BJ (cell line): Measurements from ENCODE around the gene SLC39A11. TPM values are rescaled to one million over a fixed set of nuclear protein-coding genes. Genes with fewer than 3 reads are reported as not detected.

Experiments used
- CTCF ChIA-PET: fragments of 350-600 bp; formaldehyde crosslinking; extraction: SDS; loops from one replicate; lab custom pipeline; 2021; ENCODE audit warnings: antibody characterized with exemption, inconsistent platforms; lab: Yijun Ruan, JAX
- POLR2A ChIA-PET: fragments of 300-600 bp; sonication (Branson Sonifier 250); formaldehyde crosslinking; extraction: SDS; loops from one replicate; lab custom pipeline; 2021; ENCODE audit warnings: antibody characterized with exemption; lab: Charles Lee
- DNase-seq: peaks from one replicate; pipeline ENCODE4 v3.0.0-alpha.2; 2011; ENCODE audit warnings: low read depth
- H3K27me3 ChIP-seq: 2 replicates; pipeline ENCODE4 v1.6.0; 2011; ENCODE audit warnings: low read length; ENCODE audit not compliant: control insufficient read depth, insufficient read depth
- H3K36me3 ChIP-seq: 2 replicates; pipeline ENCODE4 v1.5.1; 2011; ENCODE audit warnings: low read length; ENCODE audit not compliant: control insufficient read depth, insufficient read depth
- H3K4me3 ChIP-seq: 2 replicates; pipeline ENCODE4 v1.5.1; 2011; ENCODE audit warnings: low read depth, mild to moderate bottlenecking, control low read depth, low read length
- polyA minus RNA-seq: library from RNA; depleted of rRNA, polyadenylated mRNA; stranded (reverse); fragments of >200 nt; gene quantifications from 2 replicates; pipeline ENCODE4 v1.2.3, GENCODE V29; 2011; rRNA and poly(A)+ RNA removed
- polyA plus RNA-seq: library from polyadenylated mRNA; depleted of rRNA; stranded (reverse); fragments of >200 nt; gene quantifications from 2 replicates; pipeline ENCODE4 v1.2.3, GENCODE V29; 2011; rRNA removed
- TF ChIP-seq, protein P1 (sequence below): IDR thresholded peaks from 2 replicates; pipeline ENCODE4 v1.5.1; 2011; ENCODE audit warnings: low read depth, mild to moderate bottlenecking, control low read depth, inconsistent platforms, low read length, moderate library complexity; ENCODE audit not compliant: insufficient read depth

The SLC39A11 gene, protein sequence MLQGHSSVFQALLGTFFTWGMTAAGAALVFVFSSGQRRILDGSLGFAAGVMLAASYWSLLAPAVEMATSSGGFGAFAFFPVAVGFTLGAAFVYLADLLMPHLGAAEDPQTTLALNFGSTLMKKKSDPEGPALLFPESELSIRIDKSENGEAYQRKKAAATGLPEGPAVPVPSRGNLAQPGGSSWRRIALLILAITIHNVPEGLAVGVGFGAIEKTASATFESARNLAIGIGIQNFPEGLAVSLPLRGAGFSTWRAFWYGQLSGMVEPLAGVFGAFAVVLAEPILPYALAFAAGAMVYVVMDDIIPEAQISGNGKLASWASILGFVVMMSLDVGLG
- polyA plus RNA-seq (17.6 and 20.9 TPM in 2 replicates), polyA minus RNA-seq (22.4 and 31.7 TPM in 2 replicates)

DNA sequence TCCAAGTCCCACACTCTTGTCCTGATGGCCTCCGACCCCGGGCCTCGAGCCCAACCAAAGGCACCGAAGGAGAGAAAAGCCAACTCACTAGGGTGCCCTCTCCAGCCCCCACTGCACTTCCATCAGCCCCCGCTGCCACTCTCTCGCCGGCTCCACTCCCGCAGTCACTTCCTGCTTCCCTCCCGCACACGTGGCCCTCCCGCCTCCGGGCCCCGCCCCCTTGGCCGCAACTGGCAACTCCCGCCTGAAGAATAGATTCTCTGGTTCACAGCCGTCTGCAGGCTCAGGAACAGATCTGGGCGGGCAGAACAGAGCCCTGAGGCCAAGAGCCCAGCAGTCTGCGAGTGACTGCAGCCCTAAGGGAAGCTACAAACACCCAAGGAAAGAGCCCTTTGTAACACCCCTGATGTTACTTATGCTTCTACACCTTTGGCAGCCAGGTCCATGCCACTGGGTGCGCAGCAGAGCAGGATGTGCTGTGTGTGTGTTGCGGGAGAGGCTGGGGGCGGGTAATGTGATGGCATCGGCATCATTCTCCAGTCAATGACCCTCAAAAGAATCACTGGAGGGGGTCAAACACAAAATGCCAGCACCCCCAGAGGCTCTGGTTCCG is at the start of gene SLC39A11:
SLC39A11 (minus strand) TSS at position 166 of the 613 bp plus-strand sequence. CDS start 3,924 bp downstream, outside the sequence.
- ChIA-PET POLR2A (no interaction called here), CTCF (interaction anchor here (1.2 to 1.3 kb wide), 3 partner anchors 19 to 535 kb away, joined by 3 to 6 read pairs (median 3); no protein-coding TSS in a partner anchor)
- TF ChIP-seq, protein P1, sequence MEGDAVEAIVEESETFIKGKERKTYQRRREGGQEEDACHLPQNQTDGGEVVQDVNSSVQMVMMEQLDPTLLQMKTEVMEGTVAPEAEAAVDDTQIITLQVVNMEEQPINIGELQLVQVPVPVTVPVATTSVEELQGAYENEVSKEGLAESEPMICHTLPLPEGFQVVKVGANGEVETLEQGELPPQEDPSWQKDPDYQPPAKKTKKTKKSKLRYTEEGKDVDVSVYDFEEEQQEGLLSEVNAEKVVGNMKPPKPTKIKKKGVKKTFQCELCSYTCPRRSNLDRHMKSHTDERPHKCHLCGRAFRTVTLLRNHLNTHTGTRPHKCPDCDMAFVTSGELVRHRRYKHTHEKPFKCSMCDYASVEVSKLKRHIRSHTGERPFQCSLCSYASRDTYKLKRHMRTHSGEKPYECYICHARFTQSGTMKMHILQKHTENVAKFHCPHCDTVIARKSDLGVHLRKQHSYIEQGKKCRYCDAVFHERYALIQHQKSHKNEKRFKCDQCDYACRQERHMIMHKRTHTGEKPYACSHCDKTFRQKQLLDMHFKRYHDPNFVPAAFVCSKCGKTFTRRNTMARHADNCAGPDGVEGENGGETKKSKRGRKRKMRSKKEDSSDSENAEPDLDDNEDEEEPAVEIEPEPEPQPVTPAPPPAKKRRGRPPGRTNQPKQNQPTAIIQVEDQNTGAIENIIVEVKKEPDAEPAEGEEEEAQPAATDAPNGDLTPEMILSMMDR, result no peak
- DNase-seq, result peak; percentile 62
- H3K36me3 ChIP-seq, result no peaks in the 10 kb centered on the region; the same call in 1 of the 2 replicates
- H3K4me3 ChIP-seq, result peak within 1 kb of the TSS; percentile 83
- 0 out of 2 replicates have a peak, but pooled peaks cover 1% of the 10 kb centered on the region for H3K27me3 ChIP-seq

DNA sequence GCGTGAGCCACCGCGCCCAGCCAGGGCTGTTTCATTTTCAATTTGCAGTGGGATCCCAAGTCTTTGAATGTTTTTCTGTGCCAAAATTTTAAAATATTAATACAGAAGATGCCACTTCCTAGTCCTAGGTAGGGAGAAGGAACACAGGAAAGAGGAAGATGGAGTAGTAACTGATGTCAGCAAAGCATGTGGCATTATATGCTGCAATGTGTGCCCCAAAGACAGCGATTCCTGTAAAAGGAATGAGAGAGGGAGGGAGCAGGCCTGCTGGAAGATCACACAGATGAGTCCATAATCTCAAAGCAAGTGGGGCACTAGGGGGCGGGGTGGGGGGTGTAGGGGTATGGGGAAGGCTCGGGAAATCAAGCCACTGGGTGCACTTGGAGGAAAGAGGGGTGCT is 48.9 kb upstream of the SLC39A11 start:
- POLR2A ChIA-PET, result no interaction called here

DNA sequence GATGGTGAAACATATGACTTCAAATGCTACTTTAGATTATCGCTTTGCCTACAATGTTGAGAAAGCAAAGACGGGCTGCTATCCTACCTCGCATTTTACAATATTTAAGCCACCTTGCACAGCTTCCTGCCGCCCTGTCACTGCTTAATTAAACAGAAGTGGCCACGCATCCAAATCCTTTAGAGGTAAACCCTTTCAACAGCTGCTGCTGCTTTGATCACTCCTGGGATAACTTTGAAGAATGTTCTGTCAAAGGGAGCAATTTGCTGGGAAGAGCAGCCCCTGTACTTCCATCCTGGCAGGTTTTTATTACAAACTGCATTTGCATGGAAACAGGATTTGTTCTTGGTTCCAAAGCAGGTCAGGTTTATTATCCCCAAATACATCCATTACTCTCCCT is 48.1 kb upstream of the SLC39A11 start:
- no peaks in the 10 kb centered on the region for H3K36me3 ChIP-seq
- TF ChIP-seq, protein P1, result no peak
- no peak overlapping the region for H3K4me3 ChIP-seq
- ChIA-PET CTCF (interaction anchor here (1.7 kb wide), 1 partner anchor 16 kb away, joined by 7 read pairs; no protein-coding TSS in a partner anchor), POLR2A (no interaction called here)
- no peaks in the 10 kb centered on the region for H3K27me3 ChIP-seq
- no peak for DNase-seq

More for the DNA sequence above, 48.9 kb upstream of the SLC39A11 start:
- TF ChIP-seq, protein P1, result no peak
- no peak overlapping the region for H3K4me3 ChIP-seq
- H3K36me3 ChIP-seq, result no peaks in the 10 kb centered on the region
- H3K27me3 ChIP-seq, result no peaks in the 10 kb centered on the region
- no peak for DNase-seq
- CTCF ChIA-PET, result interaction anchor here (1.5 kb wide), 1 partner anchor 415 kb away, joined by 4 read pairs; no protein-coding TSS in a partner anchor

DNA sequence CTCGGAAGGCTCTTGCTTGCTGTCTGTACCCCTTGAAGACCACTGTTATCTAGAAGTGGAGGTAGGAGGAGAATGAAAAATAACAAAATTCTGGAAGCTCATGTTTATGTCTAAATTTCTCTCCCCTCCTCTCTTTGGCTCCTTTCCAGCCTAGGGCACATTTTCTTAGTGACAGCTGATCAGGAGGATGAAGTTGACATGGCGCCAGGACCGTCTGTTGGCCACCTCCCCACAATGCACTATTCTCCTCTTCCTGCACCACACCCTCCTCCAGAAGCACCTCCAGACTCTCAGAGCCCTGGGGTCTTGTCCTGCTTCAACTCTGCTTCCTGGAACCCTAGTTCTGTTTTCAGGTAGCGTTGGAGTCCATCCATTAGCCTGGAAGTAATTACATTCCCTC is 46.8 kb upstream of the SLC39A11 start:
- H3K36me3 ChIP-seq, result no peaks in the 10 kb centered on the region
- TF ChIP-seq, protein P1, result no peak
- CTCF ChIA-PET, result interaction anchor here (0.9 to 1.7 kb wide), 2 partner anchors 17 to 414 kb away, joined by 3 to 7 read pairs; no protein-coding TSS in a partner anchor
- DNase-seq, result no peak
- no peaks in the 10 kb centered on the region for H3K27me3 ChIP-seq
- H3K4me3 ChIP-seq, result no peak overlapping the region
- POLR2A ChIA-PET, result no interaction called here
